Tibial artery (tissue), 4 donors: Measurements from ENCODE around the gene LCN12.

Experiments
- DNase-seq, 2 donors: peaks; one replicate each; pipeline ENCODE4 v3.0.0-alpha.2; 2019
- H3K27ac ChIP-seq, 2 donors: fragments of 200-600 bp; sonication (generic) in 1 of 2; 1 replicate in 1 of 2; 2 replicates in 1 of 2; pipeline ENCODE4 v1.5.1; 2018 to 2019; ENCODE audit warnings: mild to moderate bottlenecking in 1 of 2
- H3K27me3 ChIP-seq, 2 donors: fragments of 200-600 bp; sonication (generic) in 1 of 2; one replicate each; pipeline versions ENCODE4 v1.5.1 to v1.6.0; 2016 to 2019
- H3K36me3 ChIP-seq, 3 donors: fragments of 200-600 bp; sonication (generic) in 2 of 3; one replicate each; pipeline ENCODE4 v1.5.1; 2016 to 2019; ENCODE audit warnings: mild to moderate bottlenecking in 2 of 3
- H3K4me1 ChIP-seq, 4 donors: fragments of 200-600 bp; sonication (generic) in 2 of 4; 1 replicate in 3 of 4; 2 replicates in 1 of 4; pipeline ENCODE4 v1.5.1; 2016 to 2019
- H3K4me3 ChIP-seq, 2 donors: fragments of 200-600 bp; sonication (generic) in 1 of 2; 1 replicate in 1 of 2; 2 replicates in 1 of 2; pipeline ENCODE4 v1.5.1; 2018 to 2019; ENCODE audit warnings: mild to moderate bottlenecking in 2 of 2
- H3K9me3 ChIP-seq, 3 donors: fragments of 200-600 bp; sonication (generic) in 1 of 3; one replicate each; pipeline ENCODE4 v1.5.1; 2016 to 2019
- intact Hi-C: fragments of 100-400 bp; cut with DNase I; formaldehyde crosslinking; loops from one replicate; pipeline ENCODE4 v1.15.0; 2023; ENCODE audit warnings: low total_unique reads
- TF ChIP-seq, protein P1 (sequence below), 2 experiments: fragments of 200-600 bp in 1 of 2; fragments of 450-650 bp in 1 of 2; IDR thresholded peaks; one replicate each; pipeline ENCODE4 v1.5.1; 2017 to 2019; ENCODE audit warnings: antibody characterized with exemption in 2 of 2, mild to moderate bottlenecking in 1 of 2, moderate library complexity in 1 of 2

LCN12 gene

GRCh38 chr9:136994180-136994887, 42.3 kb downstream of the LCN12 start:
- no peaks in the 10 kb centered on the region for H3K36me3 ChIP-seq
- H3K9me3 ChIP-seq: no peaks in the 10 kb centered on the region
- intact Hi-C loops: no loop called here
- TF ChIP-seq, protein P1, sequence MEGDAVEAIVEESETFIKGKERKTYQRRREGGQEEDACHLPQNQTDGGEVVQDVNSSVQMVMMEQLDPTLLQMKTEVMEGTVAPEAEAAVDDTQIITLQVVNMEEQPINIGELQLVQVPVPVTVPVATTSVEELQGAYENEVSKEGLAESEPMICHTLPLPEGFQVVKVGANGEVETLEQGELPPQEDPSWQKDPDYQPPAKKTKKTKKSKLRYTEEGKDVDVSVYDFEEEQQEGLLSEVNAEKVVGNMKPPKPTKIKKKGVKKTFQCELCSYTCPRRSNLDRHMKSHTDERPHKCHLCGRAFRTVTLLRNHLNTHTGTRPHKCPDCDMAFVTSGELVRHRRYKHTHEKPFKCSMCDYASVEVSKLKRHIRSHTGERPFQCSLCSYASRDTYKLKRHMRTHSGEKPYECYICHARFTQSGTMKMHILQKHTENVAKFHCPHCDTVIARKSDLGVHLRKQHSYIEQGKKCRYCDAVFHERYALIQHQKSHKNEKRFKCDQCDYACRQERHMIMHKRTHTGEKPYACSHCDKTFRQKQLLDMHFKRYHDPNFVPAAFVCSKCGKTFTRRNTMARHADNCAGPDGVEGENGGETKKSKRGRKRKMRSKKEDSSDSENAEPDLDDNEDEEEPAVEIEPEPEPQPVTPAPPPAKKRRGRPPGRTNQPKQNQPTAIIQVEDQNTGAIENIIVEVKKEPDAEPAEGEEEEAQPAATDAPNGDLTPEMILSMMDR (IDR thresholded peaks at IDR 0.05): no peak
- H3K27ac ChIP-seq: no peak overlapping the region
- DNase-seq: no peak
- H3K4me3 ChIP-seq: no peak overlapping the region
- H3K4me1 ChIP-seq: peaks cover 0 to 34% (median 27%) of the 10 kb centered on the region in 4 donors
- H3K27me3 ChIP-seq: peaks cover 0 to 31% of the 10 kb centered on the region in 2 donors

GRCh38 chr9:136994888-136995230, 42.8 kb downstream of the LCN12 start:
- TF ChIP-seq, protein P1 (IDR thresholded peaks at IDR 0.05): no peak
- H3K4me3 ChIP-seq: no peak overlapping the region
- intact Hi-C loops: no loop called here

DNA sequence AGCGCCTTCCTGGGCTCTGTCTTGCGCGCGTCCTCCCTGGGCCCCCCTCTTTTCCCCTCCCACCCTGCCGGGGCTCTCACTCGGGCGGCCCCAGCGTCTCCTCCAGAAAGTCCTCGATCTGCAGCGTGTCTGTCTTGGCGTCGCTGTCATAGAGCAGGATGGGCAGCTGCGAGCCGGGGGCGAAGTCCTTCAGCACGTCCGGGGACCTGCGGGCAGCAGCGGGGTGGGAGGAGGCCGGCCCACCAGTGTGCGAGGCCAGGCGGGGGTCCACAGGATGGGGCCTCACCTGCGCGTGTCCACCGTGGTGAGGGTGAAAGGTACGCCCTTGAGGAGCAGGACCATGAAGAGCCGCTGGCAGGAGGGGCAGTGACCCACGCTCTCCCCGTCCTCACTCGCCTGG, 43.3 kb downstream of the LCN12 start:
- H3K9me3 ChIP-seq: no peaks in the 10 kb centered on the region
- H3K4me1 ChIP-seq: peaks cover 0 to 34% (median 27%) of the 10 kb centered on the region in 4 donors
- intact Hi-C loops: no loop called here
- H3K36me3 ChIP-seq: no peaks in the 10 kb centered on the region
- TF ChIP-seq, protein P1 (IDR thresholded peaks at IDR 0.05): no peak
- peaks cover 0 to 34% of the 10 kb centered on the region in 2 donors for H3K27me3 ChIP-seq
- DNase-seq: no peak
- no peak overlapping the region for H3K27ac ChIP-seq
- peak overlapping the region in 1 of 2 donors; percentile 29 for H3K4me3 ChIP-seq

More at GRCh38 chr9:136994888-136995230, 42.8 kb downstream of the LCN12 start:
- Histone ChIP-seq H3K9me3 (no peaks in the 10 kb centered on the region), H3K36me3 (no peaks in the 10 kb centered on the region), H3K27ac (no peak overlapping the region), H3K27me3 (peaks cover 0 to 31% of the 10 kb centered on the region in 2 donors), H3K4me1 (peaks cover 0 to 34% (median 27%) of the 10 kb centered on the region in 4 donors)
- DNase-seq: no peak

DNA sequence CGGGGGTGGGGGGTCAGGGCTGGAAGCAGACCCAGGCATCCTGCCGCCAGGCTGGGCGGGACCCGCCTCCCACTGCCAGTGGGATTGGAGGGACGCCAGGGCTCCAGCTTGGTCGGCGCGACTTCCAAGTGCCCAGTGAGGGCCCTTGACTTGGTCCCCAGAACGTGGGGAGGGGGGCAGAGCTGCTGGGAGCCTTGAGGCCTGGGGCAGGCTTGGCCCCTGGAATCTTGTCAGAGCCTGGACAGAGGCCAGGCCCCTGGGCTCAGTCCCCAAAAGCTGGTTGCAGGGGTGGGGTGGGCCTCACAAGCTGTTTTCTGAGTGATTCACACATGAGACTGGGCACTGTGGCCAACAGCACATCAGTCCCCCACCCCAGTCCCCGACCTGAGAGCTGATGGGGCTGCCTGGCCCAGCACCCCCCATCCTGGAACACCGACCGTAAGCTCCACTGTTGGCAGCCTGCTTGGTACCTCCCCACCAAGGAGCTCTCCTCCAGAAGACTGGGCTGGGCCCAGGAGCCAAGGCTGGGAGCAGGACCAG, 43.8 kb downstream of the LCN12 start:
- Histone ChIP-seq H3K27ac (peak overlapping the region in 1 of 2 donors; percentile 29), H3K4me1 (peaks cover 0 to 34% (median 27%) of the 10 kb centered on the region in 4 donors)
- intact Hi-C loops: no loop called here

DNA sequence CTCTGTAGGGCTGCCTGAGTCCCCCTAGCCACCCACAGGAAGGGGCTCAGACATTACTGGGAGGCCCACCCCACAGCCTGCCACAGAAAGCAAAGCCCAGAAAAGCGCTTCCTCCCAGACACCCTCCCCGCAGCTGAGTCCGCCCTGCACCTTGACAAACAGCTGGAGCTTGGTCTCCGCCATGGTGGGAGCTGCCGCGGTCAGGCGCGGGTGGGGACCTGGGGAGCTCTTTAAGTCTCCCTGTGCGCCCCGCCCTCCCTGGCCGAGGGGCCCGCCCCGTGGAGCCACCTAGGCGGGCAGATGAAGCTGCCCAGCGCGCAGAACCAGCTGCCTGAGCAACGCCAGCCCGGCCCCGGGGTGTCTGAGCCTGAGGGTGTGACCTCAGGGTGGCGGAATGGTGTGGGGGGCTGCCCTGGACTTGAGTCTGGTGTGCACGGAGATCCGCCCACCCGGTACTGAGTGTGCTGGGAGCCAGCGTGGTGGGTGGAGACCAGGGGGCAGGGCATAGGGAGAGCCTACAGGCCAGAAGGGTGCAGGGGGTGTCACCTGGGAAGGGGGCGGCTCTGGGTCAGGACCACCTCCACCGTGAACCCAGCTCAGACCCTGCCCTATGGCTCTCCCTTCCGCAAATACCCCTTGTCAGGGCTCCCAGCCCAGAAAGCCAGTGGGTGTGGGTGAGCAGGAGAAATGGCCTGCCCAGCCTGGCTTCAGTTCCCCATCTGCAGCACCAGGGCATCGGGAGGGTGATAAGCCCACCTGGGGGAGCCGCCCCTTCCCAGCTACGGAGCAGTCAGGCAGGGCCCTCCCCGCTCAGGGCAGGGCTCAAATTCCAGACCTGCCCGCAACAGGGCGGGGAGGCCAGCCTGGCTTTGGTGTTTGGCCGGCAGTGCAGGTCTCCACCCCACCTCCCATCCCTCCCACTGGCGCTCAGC, 44.6 kb downstream of the LCN12 start, which contains the start of gene CLIC3:
Gene CLIC3 (minus strand): TSS at position 208 of the 932 bp plus-strand sequence. CDS start 25 bp downstream, at position 183.
- H3K27me3 ChIP-seq: peaks cover 0 to 35% of the 10 kb centered on the region in 2 donors
- H3K36me3 ChIP-seq: no peaks in the 10 kb centered on the region
- peak within 1 kb of the TSS in 1 of 2 donors; percentile 29 for H3K4me3 ChIP-seq
- no peaks in the 10 kb centered on the region for H3K9me3 ChIP-seq
- no peak for DNase-seq
- intact Hi-C loops: no loop called here
- peak within 1 kb of the TSS in 1 of 2 donors; percentile 29 for H3K27ac ChIP-seq
- peaks cover 0 to 34% (median 27%) of the 10 kb centered on the region in 4 donors for H3K4me1 ChIP-seq
- TF ChIP-seq, protein P1 (IDR thresholded peaks at IDR 0.05): no peak

More for the DNA sequence above, 43.8 kb downstream of the LCN12 start:
- Histone ChIP-seq H3K27me3 (peaks cover 0 to 35% of the 10 kb centered on the region in 2 donors), H3K9me3 (no peaks in the 10 kb centered on the region), H3K36me3 (no peaks in the 10 kb centered on the region), H3K4me3 (peak overlapping the region in 1 of 2 donors; percentile 29)
- TF ChIP-seq, protein P1 (IDR thresholded peaks at IDR 0.05): no peak
- peak in 1 of 2 donors; percentile 76 for DNase-seq
